Endothelial cell of umbilical vein (primary cell): ENCODE data around the gene PTPRD. TPM values are rescaled to one million over a fixed set of nuclear protein-coding genes. Genes with fewer than 3 reads are reported as not detected.

Experiments used
- BruUV-seq: library from RNA; stranded (reverse); fragments of 400-500 nt; replicated peaks from 2 replicates; lab custom pipeline; 2021; lab: Mats Ljungman, UMichigan
- CTCF ChIA-PET: fragments of 300-600, 350-600 bp; sonication (Branson Sonifier 250); formaldehyde crosslinking; loops from one replicate; lab custom pipeline; 2021; ENCODE audit warnings: antibody characterized with exemption, inconsistent platforms; lab: Charles Lee
- POLR2A ChIA-PET: fragments of 300-600, 350-600 bp; sonication (Branson Sonifier 250); formaldehyde crosslinking; loops from one replicate; lab custom pipeline; 2021; ENCODE audit warnings: antibody characterized with exemption, inconsistent platforms; lab: Charles Lee
- DNase-seq: peaks from one replicate; pipeline ENCODE4 v3.0.0-alpha.2; 2011; ENCODE audit warnings: low read depth, low spot score
- FAIRE-seq: peaks from 2 replicates; lab custom pipeline; 2011; peaks lifted over from hg19 to GRCh38; lab: Jason Lieb, UNC
- H2AFZ ChIP-seq: 2 replicates; pipeline ENCODE4 v1.6.0; 2012; ENCODE audit warnings: low read depth, low read length, control low read depth, inconsistent platforms
- H3K27ac ChIP-seq: 2 replicates; pipeline ENCODE4 v1.5.1; 2011; ENCODE audit warnings: low read depth, mild to moderate bottlenecking, control low read depth, low read length, moderate library complexity; ENCODE audit not compliant: insufficient read depth
- H3K27me3 ChIP-seq, 2 experiments: 2 replicates each; pipeline versions ENCODE4 v1.6.0 to v1.6.1; 2011; ENCODE audit warnings: low read length in 2 of 2, mixed read lengths in 1 of 2; ENCODE audit not compliant: control insufficient read depth in 2 of 2, insufficient read depth in 2 of 2
- H3K36me3 ChIP-seq, 2 experiments: 2 replicates in 1 of 2; 3 replicates in 1 of 2; pipeline ENCODE4 v1.5.1; 2011; ENCODE audit warnings: low read length in 2 of 2, mild to moderate bottlenecking in 1 of 2, moderate library complexity in 1 of 2; ENCODE audit not compliant: control insufficient read depth in 2 of 2, insufficient read depth in 2 of 2; ENCODE audit errors: extremely low read depth in 1 of 2
- H3K4me1 ChIP-seq: 3 replicates; pipeline ENCODE4 v1.5.1; 2011; ENCODE audit warnings: mild to moderate bottlenecking, low read length; ENCODE audit not compliant: control insufficient read depth, insufficient read depth; ENCODE audit errors: extremely low read depth
- H3K4me2 ChIP-seq: 2 replicates; pipeline ENCODE4 v1.6.1; 2011; ENCODE audit warnings: low read length, control low read depth, mixed read lengths; ENCODE audit not compliant: insufficient read depth
- H3K4me3 ChIP-seq, 3 experiments: fragments of 200-600 bp in 1 of 3; sonication (generic), shearing (Covaris generic) in 1 of 3; replicated peaks in 1 of 3; 2 replicates each; pipeline ENCODE4 v1.5.1; 2011 to 2016; ENCODE audit warnings: control low read depth in 3 of 3, low read length in 3 of 3, mild to moderate bottlenecking in 2 of 3, inconsistent platforms in 1 of 3, low read depth in 1 of 3, moderate library complexity in 1 of 3; ENCODE audit not compliant: insufficient read depth in 1 of 3
- H3K79me2 ChIP-seq: 2 replicates; pipeline ENCODE4 v1.6.0; 2012; ENCODE audit warnings: low read length, inconsistent platforms; ENCODE audit not compliant: control insufficient read depth, insufficient read depth
- H3K9ac ChIP-seq: replicated peaks from 2 replicates; pipeline ENCODE3; 2011; ENCODE audit warnings: low read length, control low read depth; ENCODE audit not compliant: insufficient read depth; ENCODE audit errors: extremely low read depth
- H3K9me1 ChIP-seq: replicated peaks from 3 replicates; pipeline ENCODE4 v1.6.0; 2011; ENCODE audit warnings: mild to moderate bottlenecking, low read length; ENCODE audit not compliant: control insufficient read depth, insufficient read depth; ENCODE audit errors: extremely low read depth
- H3K9me3 ChIP-seq: replicated peaks from 2 replicates; pipeline ENCODE4 v1.5.1; 2012; ENCODE audit warnings: low read length, inconsistent platforms; ENCODE audit not compliant: control insufficient read depth, insufficient read depth
- H4K20me1 ChIP-seq: replicated peaks from 2 replicates; pipeline ENCODE3; 2011; ENCODE audit warnings: mild to moderate bottlenecking, low read length; ENCODE audit not compliant: control insufficient read depth, insufficient read depth; ENCODE audit errors: extremely low read depth
- CTCF ChIP-seq, 2 donors: IDR thresholded peaks; 1 replicate in 1 of 2; 2 replicates in 1 of 2; pipeline ENCODE4 v1.5.1; 2011; ENCODE audit warnings: low read length in 2 of 2, mild to moderate bottlenecking in 2 of 2, moderate library complexity in 2 of 2, control low read depth in 1 of 2, inconsistent platforms in 1 of 2, low read depth in 1 of 2; ENCODE audit not compliant: insufficient read depth in 1 of 2; ENCODE audit errors: extremely low read depth in 1 of 2
- EZH2 ChIP-seq: IDR thresholded peaks from 2 replicates; pipeline ENCODE4 v1.6.1; 2012; ENCODE audit warnings: borderline replicate concordance, low read depth, mild to moderate bottlenecking, moderate library complexity, low read length, inconsistent platforms; ENCODE audit not compliant: severe bottlenecking
- GATA2 ChIP-seq: IDR thresholded peaks from 2 replicates; pipeline ENCODE4 v1.7.0; 2011; ENCODE audit warnings: low read depth, mild to moderate bottlenecking, moderate library complexity, mixed read lengths, low read length; ENCODE audit not compliant: insufficient read length, insufficient read depth
- JUN ChIP-seq: IDR thresholded peaks from 2 replicates; pipeline ENCODE4 v1.6.1; 2011; ENCODE audit warnings: borderline replicate concordance, low read depth; ENCODE audit not compliant: insufficient read length, insufficient read depth
- MAX ChIP-seq: IDR thresholded peaks from 2 replicates; pipeline ENCODE4 v1.6.1; 2011; ENCODE audit not compliant: insufficient read depth, insufficient read length
- MYC ChIP-seq: IDR thresholded peaks from one replicate; pipeline ENCODE4 v1.6.1; 2011; ENCODE audit warnings: mild to moderate bottlenecking, low read depth, low read length
- POLR2A ChIP-seq: IDR thresholded peaks from 2 replicates; pipeline ENCODE4 v1.6.1; 2012; ENCODE audit warnings: low read depth, mild to moderate bottlenecking, control low read depth, low read length
- POLR2AphosphoS5 ChIP-seq: IDR thresholded peaks from 2 replicates; pipeline ENCODE4 v1.6.1; 2012; ENCODE audit warnings: low read depth, mild to moderate bottlenecking, control low read depth, low read length, moderate library complexity; ENCODE audit not compliant: insufficient read depth
- dilution Hi-C: fragments of 300-500 bp; cut with MboI; formaldehyde crosslinking; loops from one replicate; pipeline ENCODE4 v1.15.0; 2019; ENCODE audit warnings: low sequenced_read_pairs; ENCODE audit not compliant: extremely low pct_ligation_motif_present
- intact Hi-C: fragments of 100-400 bp; cut with micrococcal nuclease; formaldehyde crosslinking; loops from one replicate; pipeline ENCODE4 v1.10.0; 2022
- polyA plus RNA-seq, 4 experiments: library from polyadenylated mRNA; depleted of rRNA in 3 of 4; stranded (reverse) in 3 of 4; unstranded in 1 of 4; fragments of >200 nt; gene quantifications; 2 replicates each; pipeline versions ENCODE4 v1.2.1 to v1.2.3, GENCODE V29; 2011 to 2012; ENCODE audit warnings: missing spikeins in 1 of 4
- total RNA-seq: library from RNA; stranded (reverse); gene quantifications from 2 replicates; pipeline ENCODE4 v1.2.3, GENCODE V29; 2021

PTPRD gene
- total and polyA plus RNA-seq, 2 donors (not counting 3 experiments of a cell fraction or from before 2014, with no cell fraction given), result 5.5 to 5.7 TPM

- Histone ChIP-seq H3K9me1 (no peaks in the 10 kb centered on the region), H3K79me2 (no peaks in the 10 kb centered on the region), H3K4me2 (no peak overlapping the region), H3K9me3 (no peaks in the 10 kb centered on the region), H3K4me1 (no peaks in the 10 kb centered on the region), H2AFZ (no peak overlapping the region), H3K27ac (no peak overlapping the region), H3K4me3 (no peak overlapping the region), H3K36me3 (no peaks in the 10 kb centered on the region), H4K20me1 (no peaks in the 10 kb centered on the region), H3K9ac (no peak overlapping the region), H3K27me3 (no peaks in the 10 kb centered on the region)
- ChIA-PET CTCF (no interaction called here), POLR2A (no interaction called here)
- intact Hi-C loops, result no loop called here
- DNase-seq (no peak), FAIRE-seq (no peak)
- no TSS peak for BruUV-seq
- TF ChIP-seq GATA2, result no peak
- no peak for TF ChIP-seq CTCF (IDR thresholded peaks at IDR 0.05; ENCODE audit: extremely low read depth in 1 of 2, insufficient read depth in 1 of 2, low read depth in 1 of 2, low read length in 2 of 2)
- TF ChIP-seq POLR2A, result no peak
- TF ChIP-seq POLR2AphosphoS5, result no peak
- TF ChIP-seq JUN, result no peak
- TF ChIP-seq MAX, result no peak
- TF ChIP-seq MYC, result no peak
- TF ChIP-seq EZH2, result no peak
- dilution Hi-C loops, result no loop called here
Measured at GRCh38 chr9:9523476-9524139, 1089.2 kb downstream of the PTPRD start.
